ENCODE data around the gene FOXC1. TPM values are rescaled to one million over a fixed set of nuclear protein-coding genes. Genes with fewer than 3 reads are reported as not detected.

Gene FOXC1
- total and polyA plus RNA-seq, 2 experiments from 2014 or later: 0.10 to 0.13 TPM

- TF ChIP-seq, protein P1, sequence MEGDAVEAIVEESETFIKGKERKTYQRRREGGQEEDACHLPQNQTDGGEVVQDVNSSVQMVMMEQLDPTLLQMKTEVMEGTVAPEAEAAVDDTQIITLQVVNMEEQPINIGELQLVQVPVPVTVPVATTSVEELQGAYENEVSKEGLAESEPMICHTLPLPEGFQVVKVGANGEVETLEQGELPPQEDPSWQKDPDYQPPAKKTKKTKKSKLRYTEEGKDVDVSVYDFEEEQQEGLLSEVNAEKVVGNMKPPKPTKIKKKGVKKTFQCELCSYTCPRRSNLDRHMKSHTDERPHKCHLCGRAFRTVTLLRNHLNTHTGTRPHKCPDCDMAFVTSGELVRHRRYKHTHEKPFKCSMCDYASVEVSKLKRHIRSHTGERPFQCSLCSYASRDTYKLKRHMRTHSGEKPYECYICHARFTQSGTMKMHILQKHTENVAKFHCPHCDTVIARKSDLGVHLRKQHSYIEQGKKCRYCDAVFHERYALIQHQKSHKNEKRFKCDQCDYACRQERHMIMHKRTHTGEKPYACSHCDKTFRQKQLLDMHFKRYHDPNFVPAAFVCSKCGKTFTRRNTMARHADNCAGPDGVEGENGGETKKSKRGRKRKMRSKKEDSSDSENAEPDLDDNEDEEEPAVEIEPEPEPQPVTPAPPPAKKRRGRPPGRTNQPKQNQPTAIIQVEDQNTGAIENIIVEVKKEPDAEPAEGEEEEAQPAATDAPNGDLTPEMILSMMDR (conservative IDR thresholded peaks at IDR 0.05; ENCODE audit: low read depth in 2 of 2): no peak
- TF ChIP-seq ZNF331 (CRISPR knock-in tag; IDR thresholded peaks at IDR 0.05; ENCODE audit: low read depth): no peak
- TF ChIP-seq JUNB (IDR thresholded peaks at IDR 0.05; ENCODE audit: unreplicated experiment): no peak
- TF ChIP-seq CREB1 (CRISPR knock-in tag; IDR thresholded peaks at IDR 0.05; ENCODE audit: low read depth): no peak
- TF ChIP-seq REST (IDR thresholded peaks at IDR 0.05; ENCODE audit: unreplicated experiment): no peak
Measured at GRCh38 chr6:1639430-1639829, 29.7 kb downstream of the FOXC1 start (continued).

DNA sequence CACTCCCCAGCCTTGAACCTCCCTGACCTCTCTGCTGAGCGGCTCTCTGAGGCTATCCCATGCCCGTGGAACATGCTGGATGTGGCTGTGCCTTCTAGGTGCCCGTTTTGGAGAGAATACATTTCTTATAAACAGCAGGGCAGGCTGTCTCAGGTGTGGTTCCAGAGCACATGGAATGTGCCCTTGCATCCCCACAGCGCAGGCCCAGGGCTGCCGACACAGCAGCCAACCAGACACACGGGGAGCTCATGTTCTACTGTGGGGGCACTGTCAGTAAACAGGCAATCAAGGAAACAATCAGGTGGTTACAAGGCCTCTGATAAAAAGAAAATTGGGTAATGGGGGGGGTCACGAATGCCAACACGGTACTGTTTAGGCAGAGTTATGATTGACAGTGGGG is 30.8 kb downstream of the FOXC1 start:
- no peaks in the 10 kb centered on the region for H3K36me3 ChIP-seq (ENCODE audit: insufficient read depth)
- H3K79me2 ChIP-seq (replicated peaks; ENCODE audit: insufficient read depth): no peaks in the 10 kb centered on the region
- no peaks in the 10 kb centered on the region for H4K20me1 ChIP-seq (replicated peaks; ENCODE audit: insufficient read depth)
- H3K27me3 Mint-ChIP-seq (ENCODE audit: insufficient read depth, low read depth, poor library complexity): peaks cover 17% of the 10 kb centered on the region
- H3K4me2 ChIP-seq: no peak overlapping the region
- no peak for TF ChIP-seq ZNF331 (CRISPR knock-in tag; IDR thresholded peaks at IDR 0.05; ENCODE audit: low read depth)
- TF ChIP-seq, protein P2, sequence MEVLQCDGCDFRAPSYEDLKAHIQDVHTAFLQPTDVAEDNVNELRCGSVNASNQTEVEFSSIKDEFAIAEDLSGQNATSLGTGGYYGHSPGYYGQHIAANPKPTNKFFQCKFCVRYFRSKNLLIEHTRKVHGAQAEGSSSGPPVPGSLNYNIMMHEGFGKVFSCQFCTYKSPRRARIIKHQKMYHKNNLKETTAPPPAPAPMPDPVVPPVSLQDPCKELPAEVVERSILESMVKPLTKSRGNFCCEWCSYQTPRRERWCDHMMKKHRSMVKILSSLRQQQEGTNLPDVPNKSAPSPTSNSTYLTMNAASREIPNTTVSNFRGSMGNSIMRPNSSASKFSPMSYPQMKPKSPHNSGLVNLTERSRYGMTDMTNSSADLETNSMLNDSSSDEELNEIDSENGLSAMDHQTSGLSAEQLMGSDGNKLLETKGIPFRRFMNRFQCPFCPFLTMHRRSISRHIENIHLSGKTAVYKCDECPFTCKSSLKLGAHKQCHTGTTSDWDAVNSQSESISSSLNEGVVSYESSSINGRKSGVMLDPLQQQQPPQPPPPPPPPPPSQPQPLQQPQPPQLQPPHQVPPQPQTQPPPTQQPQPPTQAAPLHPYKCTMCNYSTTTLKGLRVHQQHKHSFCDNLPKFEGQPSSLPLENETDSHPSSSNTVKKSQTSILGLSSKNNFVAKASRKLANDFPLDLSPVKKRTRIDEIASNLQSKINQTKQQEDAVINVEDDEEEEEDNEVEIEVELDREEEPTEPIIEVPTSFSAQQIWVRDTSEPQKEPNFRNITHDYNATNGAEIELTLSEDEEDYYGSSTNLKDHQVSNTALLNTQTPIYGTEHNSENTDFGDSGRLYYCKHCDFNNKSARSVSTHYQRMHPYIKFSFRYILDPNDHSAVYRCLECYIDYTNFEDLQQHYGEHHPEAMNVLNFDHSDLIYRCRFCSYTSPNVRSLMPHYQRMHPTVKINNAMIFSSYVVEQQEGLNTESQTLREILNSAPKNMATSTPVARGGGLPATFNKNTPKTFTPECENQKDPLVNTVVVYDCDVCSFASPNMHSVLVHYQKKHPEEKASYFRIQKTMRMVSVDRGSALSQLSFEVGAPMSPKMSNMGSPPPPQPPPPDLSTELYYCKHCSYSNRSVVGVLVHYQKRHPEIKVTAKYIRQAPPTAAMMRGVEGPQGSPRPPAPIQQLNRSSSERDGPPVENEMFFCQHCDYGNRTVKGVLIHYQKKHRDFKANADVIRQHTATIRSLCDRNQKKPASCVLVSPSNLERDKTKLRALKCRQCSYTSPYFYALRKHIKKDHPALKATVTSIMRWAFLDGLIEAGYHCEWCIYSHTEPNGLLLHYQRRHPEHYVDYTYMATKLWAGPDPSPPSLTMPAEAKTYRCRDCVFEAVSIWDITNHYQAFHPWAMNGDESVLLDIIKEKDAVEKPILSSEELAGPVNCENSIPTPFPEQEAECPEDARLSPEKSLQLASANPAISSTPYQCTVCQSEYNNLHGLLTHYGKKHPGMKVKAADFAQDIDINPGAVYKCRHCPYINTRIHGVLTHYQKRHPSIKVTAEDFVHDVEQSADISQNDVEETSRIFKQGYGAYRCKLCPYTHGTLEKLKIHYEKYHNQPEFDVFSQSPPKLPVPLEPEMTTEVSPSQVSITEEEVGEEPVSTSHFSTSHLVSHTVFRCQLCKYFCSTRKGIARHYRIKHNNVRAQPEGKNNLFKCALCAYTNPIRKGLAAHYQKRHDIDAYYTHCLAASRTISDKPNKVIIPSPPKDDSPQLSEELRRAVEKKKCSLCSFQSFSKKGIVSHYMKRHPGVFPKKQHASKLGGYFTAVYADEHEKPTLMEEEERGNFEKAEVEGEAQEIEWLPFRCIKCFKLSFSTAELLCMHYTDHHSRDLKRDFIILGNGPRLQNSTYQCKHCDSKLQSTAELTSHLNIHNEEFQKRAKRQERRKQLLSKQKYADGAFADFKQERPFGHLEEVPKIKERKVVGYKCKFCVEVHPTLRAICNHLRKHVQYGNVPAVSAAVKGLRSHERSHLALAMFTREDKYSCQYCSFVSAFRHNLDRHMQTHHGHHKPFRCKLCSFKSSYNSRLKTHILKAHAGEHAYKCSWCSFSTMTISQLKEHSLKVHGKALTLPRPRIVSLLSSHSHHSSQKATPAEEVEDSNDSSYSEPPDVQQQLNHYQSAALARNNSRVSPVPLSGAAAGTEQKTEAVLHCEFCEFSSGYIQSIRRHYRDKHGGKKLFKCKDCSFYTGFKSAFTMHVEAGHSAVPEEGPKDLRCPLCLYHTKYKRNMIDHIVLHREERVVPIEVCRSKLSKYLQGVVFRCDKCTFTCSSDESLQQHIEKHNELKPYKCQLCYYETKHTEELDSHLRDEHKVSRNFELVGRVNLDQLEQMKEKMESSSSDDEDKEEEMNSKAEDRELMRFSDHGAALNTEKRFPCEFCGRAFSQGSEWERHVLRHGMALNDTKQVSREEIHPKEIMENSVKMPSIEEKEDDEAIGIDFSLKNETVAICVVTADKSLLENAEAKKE (CRISPR knock-in tag; IDR thresholded peaks at IDR 0.05): no peak
- no peak for TF ChIP-seq ETS1 (IDR thresholded peaks at IDR 0.05)
- TF ChIP-seq REST (IDR thresholded peaks at IDR 0.05; ENCODE audit: unreplicated experiment): no peak
- TF ChIP-seq POLR2AphosphoS5 (IDR thresholded peaks at IDR 0.05; ENCODE audit: low read depth): no peak
- H2AFZ ChIP-seq: no peak overlapping the region
- H3K4me1 ChIP-seq (ENCODE audit: insufficient read depth): no peaks in the 10 kb centered on the region
- no peak overlapping the region for H3K4me3 ChIP-seq
- H3K27me3 ChIP-seq (ENCODE audit: insufficient read depth): no peaks in the 10 kb centered on the region
- H3K4me1 Mint-ChIP-seq: peaks cover 19% of the 10 kb centered on the region
- H3K27ac Mint-ChIP-seq: no peak overlapping the region
- ATAC-seq: no peak
- no peak for DNase-seq (ENCODE audit: low spot score)
- H3K9me2 ChIP-seq (ENCODE audit: insufficient read depth): no peaks in the 10 kb centered on the region
- H3K4me3 Mint-ChIP-seq: no peak overlapping the region
- H3K9me3 Mint-ChIP-seq: no peaks in the 10 kb centered on the region
- no peaks in the 10 kb centered on the region; the same call in 2 of the 3 replicates for H3K36me3 Mint-ChIP-seq (ENCODE audit: low read depth)
- no peak overlapping the region for H3K27ac ChIP-seq (ENCODE audit: low read depth)
- no peaks in the 10 kb centered on the region for H3F3A ChIP-seq (replicated peaks; ENCODE audit: low read depth)
